H1 (cell line): Measurements from ENCODE around the gene LEMD1. TPM values are rescaled to one million over a fixed set of nuclear protein-coding genes. Genes with fewer than 3 reads are reported as not detected.

ENCODE experiments used
- CTCF ChIA-PET: fragments of 300-600 bp; sonication (Branson Sonifier 250); formaldehyde crosslinking; loops from one replicate; lab custom pipeline; 2021; ENCODE audit not compliant: partially characterized antibody; lab: Charles Lee
- POLR2A ChIA-PET: fragments of 300-600 bp; sonication (Branson Sonifier 250); formaldehyde crosslinking; loops from one replicate; lab custom pipeline; 2021; ENCODE audit warnings: inconsistent platforms; ENCODE audit not compliant: partially characterized antibody; lab: Charles Lee
- DNase-seq, 2 experiments: peaks; one replicate each; pipeline versions ENCODE4 v3.0.0 to v3.0.0-alpha.2; 2010 to 2022; ENCODE audit warnings: low spot score in 2 of 2, low read depth in 1 of 2, mixed read lengths in 1 of 2
- FAIRE-seq: peaks from 2 replicates; lab custom pipeline; 2011; peaks lifted over from hg19 to GRCh38; lab: Jason Lieb, UNC
- H2AFZ ChIP-seq: 2 replicates; pipeline ENCODE4 v1.8.1; 2012; ENCODE audit warnings: low read length, inconsistent platforms
- H2AK5ac ChIP-seq: 2 replicates; pipeline ENCODE4 v1.6.1; 2013; ENCODE audit warnings: low read depth, low read length
- H2BK120ac ChIP-seq: replicated peaks from 2 replicates; pipeline ENCODE3; 2013; ENCODE audit warnings: low read depth, low read length, inconsistent platforms
- H2BK12ac ChIP-seq: 2 replicates; pipeline ENCODE4 v1.6.1; 2013; ENCODE audit warnings: low read depth, low read length
- H2BK15ac ChIP-seq: 2 replicates; pipeline ENCODE4 v1.6.1; 2013; ENCODE audit warnings: low read length
- H2BK20ac ChIP-seq: 2 replicates; pipeline ENCODE4 v1.6.1; 2013; ENCODE audit warnings: low read length
- H2BK5ac ChIP-seq: 2 replicates; pipeline ENCODE4 v1.6.1; 2013; ENCODE audit warnings: low read depth, low read length
- H3K14ac ChIP-seq: 2 replicates; pipeline ENCODE4 v1.6.1; 2013; ENCODE audit warnings: inconsistent platforms; ENCODE audit not compliant: insufficient read length
- H3K18ac ChIP-seq: 2 replicates; pipeline ENCODE4 v1.6.1; 2013; ENCODE audit warnings: low read length; ENCODE audit errors: extremely low read depth
- H3K23ac ChIP-seq: 2 replicates; pipeline ENCODE4 v1.6.1; 2013; ENCODE audit warnings: inconsistent platforms; ENCODE audit not compliant: insufficient read length
- H3K23me2 ChIP-seq: 2 replicates; pipeline ENCODE4 v1.6.1; 2013; ENCODE audit warnings: low read depth, low read length
- H3K27ac ChIP-seq: 2 replicates; pipeline ENCODE4 v1.6.1; 2011; ENCODE audit warnings: low read depth, low read length, inconsistent platforms
- H3K27me3 ChIP-seq, 4 experiments: replicated peaks in 1 of 4; 1 replicate in 1 of 4; 2 replicates in 3 of 4; pipeline versions ENCODE4 v1.6.1 to v1.8.1; 2011 to 2013; ENCODE audit warnings: low read length in 3 of 4, mild to moderate bottlenecking in 3 of 4, inconsistent platforms in 2 of 4, mixed read lengths in 2 of 4, moderate library complexity in 1 of 4; ENCODE audit not compliant: control insufficient read depth in 3 of 4, insufficient read depth in 3 of 4; ENCODE audit errors: extremely low read depth in 1 of 4
- H3K36me3 ChIP-seq, 4 experiments: 2 replicates each; pipeline versions ENCODE4 v1.6.1 to v1.8.1; 2011 to 2013; ENCODE audit warnings: mild to moderate bottlenecking in 4 of 4, low read length in 3 of 4, moderate library complexity in 2 of 4, control low read depth in 1 of 4, inconsistent platforms in 1 of 4; ENCODE audit not compliant: insufficient read depth in 4 of 4, control insufficient read depth in 2 of 4
- H3K4ac ChIP-seq: replicated peaks from 2 replicates; pipeline ENCODE3; 2013; ENCODE audit warnings: low read length, low read depth, mixed read lengths, inconsistent platforms; ENCODE audit not compliant: insufficient read length
- H3K4me1 ChIP-seq, 4 experiments: replicated peaks in 1 of 4; 1 replicate in 1 of 4; 2 replicates in 3 of 4; pipeline versions ENCODE4 v1.6.1 to v1.8.1; 2011 to 2013; ENCODE audit warnings: low read length in 3 of 4, inconsistent platforms in 2 of 4, mixed read lengths in 1 of 4; ENCODE audit not compliant: insufficient read depth in 4 of 4, control insufficient read depth in 3 of 4
- H3K4me2 ChIP-seq, 2 experiments: 2 replicates each; pipeline versions ENCODE4 v1.6.1 to v1.8.1; 2011 to 2013; ENCODE audit warnings: low read depth in 2 of 2, low read length in 2 of 2, control low read depth in 1 of 2, inconsistent platforms in 1 of 2, mild to moderate bottlenecking in 1 of 2; ENCODE audit not compliant: insufficient read depth in 1 of 2
- H3K4me3 ChIP-seq, 4 experiments: fragments of 200-600, 300-600 bp in 1 of 4; sonication (generic), shearing (Covaris generic), sonication (Bioruptor Twin) in 1 of 4; 2 replicates each; pipeline versions ENCODE4 v1.5.1 to v1.8.1; 2011 to 2016; ENCODE audit warnings: low read length in 4 of 4, low read depth in 3 of 4, control low read depth in 2 of 4, inconsistent platforms in 2 of 4, mild to moderate bottlenecking in 2 of 4, mixed read lengths in 1 of 4, moderate library complexity in 1 of 4; ENCODE audit not compliant: insufficient read depth in 2 of 4; ENCODE audit errors: extremely low read depth in 1 of 4
- H3K56ac ChIP-seq: replicated peaks from 2 replicates; pipeline ENCODE3; 2013; ENCODE audit warnings: low read depth, mild to moderate bottlenecking, mixed read lengths, low read length, inconsistent platforms; ENCODE audit not compliant: insufficient read length
- H3K79me1 ChIP-seq: 2 replicates; pipeline ENCODE4 v1.6.1; 2013; ENCODE audit warnings: low read depth, low read length, control low read depth
- H3K79me2 ChIP-seq, 2 experiments: 2 replicates each; pipeline versions ENCODE4 v1.6.1 to v1.8.1; 2012 to 2013; ENCODE audit warnings: low read length in 2 of 2, mild to moderate bottlenecking in 2 of 2, inconsistent platforms in 1 of 2; ENCODE audit not compliant: insufficient read depth in 2 of 2, control insufficient read depth in 1 of 2
- H3K9ac ChIP-seq, 4 experiments: replicated peaks in 1 of 4; 1 replicate in 1 of 4; 2 replicates in 3 of 4; pipeline versions ENCODE4 v1.6.1 to v1.8.1; 2011 to 2013; ENCODE audit warnings: low read depth in 3 of 4, low read length in 3 of 4, control low read depth in 2 of 4, mild to moderate bottlenecking in 2 of 4, moderate library complexity in 2 of 4, inconsistent platforms in 1 of 4; ENCODE audit errors: extremely low read depth in 1 of 4
- H3K9me3 ChIP-seq, 2 experiments: 2 replicates each; pipeline versions ENCODE4 v1.6.1 to v1.8.1; 2012 to 2013; ENCODE audit warnings: mild to moderate bottlenecking in 2 of 2, moderate library complexity in 2 of 2, control low read depth in 1 of 2, inconsistent platforms in 1 of 2, low read depth in 1 of 2, low read length in 1 of 2, mixed read lengths in 1 of 2; ENCODE audit not compliant: insufficient read depth in 2 of 2
- H4K20me1 ChIP-seq, 2 experiments: replicated peaks in 1 of 2; 2 replicates each; pipeline versions ENCODE3 to v1.8.1; 2011 to 2013; ENCODE audit warnings: inconsistent platforms in 2 of 2, low read length in 2 of 2, mild to moderate bottlenecking in 1 of 2; ENCODE audit not compliant: insufficient read depth in 2 of 2, control insufficient read depth in 1 of 2
- H4K5ac ChIP-seq: 2 replicates; pipeline ENCODE4 v1.6.1; 2013; ENCODE audit warnings: low read length, low read depth, mixed read lengths, inconsistent platforms; ENCODE audit not compliant: insufficient read length
- H4K8ac ChIP-seq: 2 replicates; pipeline ENCODE4 v1.8.0; 2013; ENCODE audit warnings: mild to moderate bottlenecking, moderate library complexity, low read length, inconsistent platforms; ENCODE audit not compliant: insufficient read depth; ENCODE audit errors: extremely low read depth
- H4K91ac ChIP-seq: replicated peaks from 2 replicates; pipeline ENCODE3; 2013; ENCODE audit warnings: low read length, mixed read lengths, inconsistent platforms; ENCODE audit not compliant: insufficient read length
- POLR2A ChIP-seq, 2 experiments: IDR thresholded peaks; 1 replicate in 1 of 2; 2 replicates in 1 of 2; pipeline ENCODE4 v1.6.1; 2011; ENCODE audit warnings: low read depth in 2 of 2, low read length in 2 of 2, mild to moderate bottlenecking in 2 of 2; ENCODE audit errors: control extremely low read depth in 1 of 2
- SIX5 ChIP-seq: IDR thresholded peaks from 2 replicates; pipeline ENCODE4 v1.6.1; 2011; ENCODE audit warnings: mild to moderate bottlenecking, low read depth, low read length
- SP2 ChIP-seq: IDR thresholded peaks from 2 replicates; pipeline ENCODE4 v1.6.1; 2012; ENCODE audit warnings: mild to moderate bottlenecking, low read length, inconsistent platforms
- SP4 ChIP-seq: IDR thresholded peaks from 2 replicates; pipeline ENCODE4 v1.6.1; 2012; ENCODE audit warnings: low read length, inconsistent platforms
- TAF1 ChIP-seq: IDR thresholded peaks from 2 replicates; pipeline ENCODE4 v1.6.1; 2011; ENCODE audit warnings: mild to moderate bottlenecking, low read depth, low read length
- WGBS, 2 experiments: shearing (Covaris generic) in 1 of 2; methylation state at CpG; one replicate each; pipeline versions ENCODE4 v1.1.6 to v1.1.7; 2013 to 2015; ENCODE audit warnings: low lambda C conversion rate in 2 of 2, mixed read lengths in 2 of 2, inconsistent platforms in 1 of 2, low coverage in 1 of 2, missing lambda C conversion rate in 1 of 2; ENCODE audit not compliant: insufficient replicate concordance in 2 of 2, insufficient coverage in 1 of 2, insufficient read length in 1 of 2; ENCODE audit errors: extremely low coverage in 1 of 2, missing lambda C conversion rate in 1 of 2; 5-methylcytosine and 5-hydroxymethylcytosine counted together
- polyA plus RNA-seq, 7 experiments: library from polyadenylated mRNA; depleted of rRNA in 3 of 7; stranded (reverse) in 5 of 7; unstranded in 2 of 7; fragments of >200 nt in 5 of 7; fragments of 200-250 nt in 2 of 7; gene quantifications; 1 replicate in 5 of 7; 2 replicates in 1 of 7; 4 replicates in 1 of 7; pipeline versions ENCODE4 v1.2.1 to v1.2.3, GENCODE V29; 2011 to 2013; ENCODE audit warnings: missing spikeins in 2 of 7, mixed read lengths in 2 of 7
- total RNA-seq: library from RNA; stranded (reverse); fragmentation: NEBNext Ultra II Directional; extraction: Animal tissue kit (Norgen Biotek cat#: 25700); gene quantifications from 2 replicates; pipeline ENCODE4 v1.2.1, GENCODE V29; 2021

The LEMD1 gene
- total and polyA plus RNA-seq, 2 of the 8 experiments (the other 6 are each of a cell fraction or from before 2014, with no cell fraction given): 10.0 to 10.5 TPM

- FAIRE-seq: no peak
Observed at GRCh38 chr1:205443585-205444299, 21.9 kb upstream of the LEMD1 start.

More at GRCh38 chr1:205443585-205444299, 21.9 kb upstream of the LEMD1 start:
- Histone ChIP-seq H3K79me1 (peaks cover 2% of the 10 kb centered on the region; the same call in 1 of the 2 replicates), H3K23ac (no peak overlapping the region), H3K27me3 (peaks cover 0 to 3% (median 0%) of the 10 kb centered on the region in 4 experiments; a peak in 1 of 7 replicates), H3K4me3 (peak overlapping the region in 3 of 4 experiments; percentile 20 to 46 (median 30); a peak in 4 of 8 replicates), H3K4me2 (peak overlapping the region; percentile 65 to 80), H4K8ac (0 out of 2 replicates have a peak overlapping the region, but pooled peaks have one; percentile 30), H3K36me3 (peaks cover 0 to 3% (median 0%) of the 10 kb centered on the region in 4 experiments; a peak in 2 of 8 replicates), H2AFZ (no peak overlapping the region), H2BK12ac (peak overlapping the region; percentile 96), H3K79me2 (no peaks in the 10 kb centered on the region), H3K9ac (peak overlapping the region in 1 of 4 experiments; percentile 13; a peak in 2 of 7 replicates), H3K4ac (peak overlapping the region; percentile 59), H3K14ac (no peak overlapping the region), H3K18ac (peak overlapping the region; percentile 60), H2BK20ac (peak overlapping the region; percentile 27), H3K9me3 (no peaks in the 10 kb centered on the region), H3K27ac (peak overlapping the region; percentile 74), H2BK15ac (peak overlapping the region; percentile 84; the same call in 1 of the 2 replicates), H4K91ac (peak overlapping the region; percentile 92), H4K5ac (no peak overlapping the region), H2BK120ac (peak overlapping the region; percentile 1), H3K23me2 (peaks cover 2% of the 10 kb centered on the region; the same call in 1 of the 2 replicates), H3K4me1 (peaks cover 60 to 93% (median 77%) of the 10 kb centered on the region in 4 experiments), H4K20me1 (peaks cover 4% of the 10 kb centered on the region in 2 experiments), H2AK5ac (peak overlapping the region; percentile 99), H3K56ac (no peak overlapping the region), H2BK5ac (peak overlapping the region; percentile 99; the same call in 1 of the 2 replicates)
- 57% methylated on average over 6 of the region's 7 CpGs; no CpG with 5 or more reads in 1 of the 2 experiments for WGBS, 2 experiments
- TF ChIP-seq TAF1 (no peak), SP2 (no peak), SIX5 (no peak), POLR2A (IDR thresholded peaks at IDR 0.05; ENCODE audit: control extremely low read depth in 1 of 2, low read depth in 2 of 2, low read length in 2 of 2) (peak in 1 of 2 experiments; percentile 44; a peak in 1 of 3 replicates), SP4 (no peak)
- ChIA-PET POLR2A (interaction anchor here (0.8 to 13.3 kb wide), 7 partner anchors 9 to 144 kb away, joined by 3 to 220 read pairs (median 6); partner anchors contain the start of gene BLACAT1), CTCF (interaction anchor here (0.5 to 30.2 kb wide), 11 partner anchors 10 to 554 kb away, joined by 3 to 767 read pairs (median 4); partner anchors contain the start of genes BLACAT1 and LEMD1)
- no peak for DNase-seq
